Immature natural killer cell (primary cell): ENCODE results near the gene IQCH. TPM values are rescaled to one million over a fixed set of nuclear protein-coding genes. Genes with fewer than 3 reads are reported as not detected.
"Not testable (repeated sequence)": the region's sequence is repeated elsewhere in the genome, so short reads cannot be mapped to it uniquely, and the experiment has no call there.

Experiments used
- DNase-seq, 3 donors: peaks; one replicate each; pipeline ENCODE4 v3.0.0; 2022; ENCODE audit warnings: mixed read lengths in 1 of 3
- H3K27ac Mint-ChIP-seq, 6 donors: one replicate each; pipeline ENCODE4 v1.8.0; 2020; ENCODE audit warnings: mixed read lengths in 6 of 6, mild to moderate bottlenecking in 5 of 6, inconsistent platforms in 4 of 6, moderate library complexity in 3 of 6
- H3K27me3 Mint-ChIP-seq, 3 donors: one replicate each; pipeline ENCODE4 v1.8.0; 2020 to 2021; ENCODE audit warnings: low read depth in 3 of 3, mild to moderate bottlenecking in 3 of 3, mixed read lengths in 3 of 3, moderate library complexity in 3 of 3, inconsistent platforms in 1 of 3
- H3K36me3 Mint-ChIP-seq, 3 donors: one replicate each; pipeline ENCODE4 v1.8.0; 2020; ENCODE audit warnings: mixed read lengths in 3 of 3, inconsistent platforms in 2 of 3, mild to moderate bottlenecking in 2 of 3
- H3K4me1 Mint-ChIP-seq, 2 donors: one replicate each; pipeline ENCODE4 v1.8.0; 2020; ENCODE audit warnings: inconsistent platforms in 2 of 2, mild to moderate bottlenecking in 2 of 2, mixed read lengths in 2 of 2, moderate library complexity in 1 of 2
- H3K4me3 Mint-ChIP-seq, 5 donors: one replicate each; pipeline ENCODE4 v1.8.0; 2020; ENCODE audit warnings: mild to moderate bottlenecking in 5 of 5, mixed read lengths in 5 of 5, inconsistent platforms in 3 of 5, moderate library complexity in 3 of 5
- H3K9me3 Mint-ChIP-seq, 6 donors: one replicate each; pipeline ENCODE4 v1.8.0; 2020; ENCODE audit warnings: mild to moderate bottlenecking in 6 of 6, mixed read lengths in 6 of 6, inconsistent platforms in 4 of 6, moderate library complexity in 3 of 6
- polyA plus RNA-seq, 3 donors: library from polyadenylated mRNA; unstranded; fragments of 300-500 nt; fragmentation: Illumina TruSeq; gene quantifications; one replicate each; pipeline ENCODE4 v1.2.3, GENCODE V29; 2021

The IQCH gene
- polyA plus RNA-seq, 3 donors from 2014 or later = 0.27 to 0.70 TPM; not detected in 1

- H3K4me3 Mint-ChIP-seq, H3K36me3 Mint-ChIP-seq, H3K9me3 Mint-ChIP-seq: not testable (repeated sequence)
Observed at GRCh38 chr15:67453703-67454102, 199.1 kb downstream of the IQCH start.

GRCh38 chr15:67456677-67457529 lies 202.3 kb downstream of the IQCH start:
- Mint-ChIP-seq H3K9me3 (peaks cover 0 to under 1% (median 0%) of the 10 kb centered on the region in 6 donors), H3K27me3 (peaks cover 0 to 5% (median 0%) of the 10 kb centered on the region in 3 donors), H3K27ac (no peak overlapping the region), H3K4me1 (peaks cover 0 to 2% of the 10 kb centered on the region in 2 donors), H3K4me3 (no peak overlapping the region), H3K36me3 (peaks cover 5 to 8% (median 6%) of the 10 kb centered on the region in 3 donors)
- DNase-seq = peak; percentile 62 to 68 (median 63)

More at GRCh38 chr15:67453703-67454102, 199.1 kb downstream of the IQCH start:
- not testable (repeated sequence) for H3K4me1 Mint-ChIP-seq, H3K27me3 Mint-ChIP-seq, H3K27ac Mint-ChIP-seq, DNase-seq

GRCh38 chr15:67458331-67459029 lies 203.9 kb downstream of the IQCH start:
- no peak for DNase-seq
- peak overlapping the region in 1 of 6 donors; percentile 13 for H3K27ac Mint-ChIP-seq
- peaks cover 5 to 6% (median 5%) of the 10 kb centered on the region in 3 donors for H3K36me3 Mint-ChIP-seq
- no peaks in the 10 kb centered on the region for H3K9me3 Mint-ChIP-seq
- H3K4me3 Mint-ChIP-seq = no peak overlapping the region
- peaks cover 0 to 2% of the 10 kb centered on the region in 2 donors for H3K4me1 Mint-ChIP-seq
- peaks cover 0 to 3% (median 0%) of the 10 kb centered on the region in 3 donors for H3K27me3 Mint-ChIP-seq

- Mint-ChIP-seq H3K9me3 (no peaks in the 10 kb centered on the region), H3K27me3 (no peaks in the 10 kb centered on the region), H3K36me3 (no peaks in the 10 kb centered on the region), H3K27ac (no peak overlapping the region), H3K4me3 (no peak overlapping the region), H3K4me1 (peaks cover 0 to 2% of the 10 kb centered on the region in 2 donors)
- no peak for DNase-seq
Observed at GRCh38 chr15:67460521-67460920, 205.9 kb downstream of the IQCH start.

- DNase-seq = no peak
- Mint-ChIP-seq H3K27me3 (no peaks in the 10 kb centered on the region), H3K4me1 (peaks cover 0 to 1% of the 10 kb centered on the region in 2 donors), H3K9me3 (no peaks in the 10 kb centered on the region), H3K27ac (no peak overlapping the region), H3K36me3 (no peaks in the 10 kb centered on the region), H3K4me3 (no peak overlapping the region)
Observed at GRCh38 chr15:67461735-67462134, 207.1 kb downstream of the IQCH start.

- H3K4me3 Mint-ChIP-seq = no peak overlapping the region
- H3K9me3 Mint-ChIP-seq = no peaks in the 10 kb centered on the region
- H3K36me3 Mint-ChIP-seq = no peaks in the 10 kb centered on the region
- H3K27me3 Mint-ChIP-seq = no peaks in the 10 kb centered on the region
- no peaks in the 10 kb centered on the region for H3K4me1 Mint-ChIP-seq
- no peak for DNase-seq
- no peak overlapping the region for H3K27ac Mint-ChIP-seq
Observed at GRCh38 chr15:67462875-67463274, 208.3 kb downstream of the IQCH start.

- Mint-ChIP-seq H3K27me3 (no peaks in the 10 kb centered on the region), H3K4me3 (no peak overlapping the region), H3K27ac (no peak overlapping the region), H3K9me3 (no peaks in the 10 kb centered on the region), H3K36me3 (no peaks in the 10 kb centered on the region), H3K4me1 (no peaks in the 10 kb centered on the region)
- DNase-seq = no peak
Observed at GRCh38 chr15:67463488-67463887, 208.9 kb downstream of the IQCH start.

- Mint-ChIP-seq H3K4me1 (no peaks in the 10 kb centered on the region), H3K4me3 (no peak overlapping the region), H3K27ac (no peak overlapping the region), H3K9me3 (no peaks in the 10 kb centered on the region), H3K27me3 (no peaks in the 10 kb centered on the region), H3K36me3 (no peaks in the 10 kb centered on the region)
- DNase-seq = no peak
Observed at GRCh38 chr15:67465196-67465952, 210.8 kb downstream of the IQCH start.

- no peaks in the 10 kb centered on the region for H3K9me3 Mint-ChIP-seq
- H3K4me1 Mint-ChIP-seq = no peaks in the 10 kb centered on the region
- H3K4me3 Mint-ChIP-seq = no peak overlapping the region
- no peak overlapping the region for H3K27ac Mint-ChIP-seq
- H3K36me3 Mint-ChIP-seq = peaks cover 0 to 3% (median 0%) of the 10 kb centered on the region in 3 donors
- peaks cover 0 to 2% (median 0%) of the 10 kb centered on the region in 3 donors for H3K27me3 Mint-ChIP-seq
- no peak for DNase-seq
Observed at GRCh38 chr15:67468416-67468815, 213.8 kb downstream of the IQCH start.

- H3K4me1 Mint-ChIP-seq = no peaks in the 10 kb centered on the region
- DNase-seq = no peak
- no peaks in the 10 kb centered on the region for H3K9me3 Mint-ChIP-seq
- no peak overlapping the region for H3K4me3 Mint-ChIP-seq
- H3K27me3 Mint-ChIP-seq = peaks cover 0 to 2% (median 0%) of the 10 kb centered on the region in 3 donors
- peaks cover 0 to 3% (median 0%) of the 10 kb centered on the region in 3 donors for H3K36me3 Mint-ChIP-seq
- H3K27ac Mint-ChIP-seq = no peak overlapping the region
Observed at GRCh38 chr15:67469680-67470079, 215.1 kb downstream of the IQCH start.

- Mint-ChIP-seq H3K9me3 (no peaks in the 10 kb centered on the region), H3K27ac (no peak overlapping the region), H3K4me3 (no peak overlapping the region), H3K4me1 (no peaks in the 10 kb centered on the region), H3K27me3 (peaks cover 0 to 2% (median 0%) of the 10 kb centered on the region in 3 donors), H3K36me3 (peaks cover 0 to 3% (median 0%) of the 10 kb centered on the region in 3 donors)
- no peak for DNase-seq
Observed at GRCh38 chr15:67472957-67473356, 218.4 kb downstream of the IQCH start.

- no peak for DNase-seq
- H3K9me3 Mint-ChIP-seq = no peaks in the 10 kb centered on the region
- H3K4me1 Mint-ChIP-seq = no peaks in the 10 kb centered on the region
- peaks cover 0 to 5% (median 0%) of the 10 kb centered on the region in 3 donors for H3K27me3 Mint-ChIP-seq
- H3K27ac Mint-ChIP-seq = no peak overlapping the region
- no peak overlapping the region for H3K4me3 Mint-ChIP-seq
- H3K36me3 Mint-ChIP-seq = peaks cover 3 to 7% (median 4%) of the 10 kb centered on the region in 3 donors
Observed at GRCh38 chr15:67474405-67475110, 220.0 kb downstream of the IQCH start.
